Esophagus squamous epithelium (tissue), 4 donors: ENCODE results near the gene TSC2.

Experiments
- CTCF ChIP-seq, 6 experiments: fragments of 450-650 bp in 4 of 6; fragments of 200-600 bp in 2 of 6; sonication (generic) in 2 of 6; IDR thresholded peaks; one replicate each; pipeline ENCODE4 v1.5.1; 2016 to 2019; ENCODE audit warnings: antibody characterized with exemption in 6 of 6, mild to moderate bottlenecking in 4 of 6, moderate library complexity in 4 of 6
- POLR2A ChIP-seq, 4 donors: fragments of 450-650 bp; IDR thresholded peaks; one replicate each; pipeline ENCODE4 v1.6.1; 2017; ENCODE audit warnings: antibody characterized with exemption in 4 of 4, mild to moderate bottlenecking in 4 of 4, moderate library complexity in 3 of 4

GRCh38 chr16:2078096-2078495 lies 30.3 kb downstream of the TSC2 start:
- TF ChIP-seq CTCF (IDR thresholded peaks at IDR 0.05) (no peak), POLR2A (IDR thresholded peaks at IDR 0.05) (no peak)
